ENCODE results near the gene LRMDA.

LRMDA gene

DNA sequence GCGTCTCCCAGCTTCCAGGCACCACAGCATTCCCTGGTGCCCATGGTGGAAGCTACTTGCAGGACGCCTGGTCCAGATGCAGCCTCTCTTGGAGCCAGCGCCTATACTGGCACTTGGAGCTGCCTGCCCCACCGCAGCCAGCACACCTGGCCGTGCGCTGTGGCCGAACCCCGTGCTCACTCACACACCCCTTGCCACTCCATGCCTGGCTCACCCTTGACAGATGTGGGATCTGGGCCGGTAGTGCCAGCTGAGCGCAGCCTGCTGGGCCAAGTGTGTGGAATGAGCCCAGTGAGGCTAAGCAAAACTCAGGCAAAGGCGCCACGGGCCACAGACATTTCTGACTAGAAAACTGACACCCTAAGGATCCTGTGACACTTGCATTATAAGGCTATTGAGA lies 884.8 kb downstream of the LRMDA start:
- TF ChIP-seq CTCF (IDR thresholded peaks at IDR 0.05; ENCODE audit: insufficient read depth, low read depth, low read length, missing control alignments) = no peak
- no peak for DNase-seq (ENCODE audit: low read depth)
- no peak overlapping the region for H3K4me3 ChIP-seq (ENCODE audit: low read depth, low read length)

GRCh38 chr10:76317078-76317477 lies 885.7 kb downstream of the LRMDA start:
- TF ChIP-seq CTCF (IDR thresholded peaks at IDR 0.05; ENCODE audit: insufficient read depth, low read depth, low read length, missing control alignments) = no peak
- no peak for DNase-seq (ENCODE audit: low read depth)
- no peak overlapping the region for H3K4me3 ChIP-seq (ENCODE audit: low read depth, low read length)

- DNase-seq (ENCODE audit: low read depth) = no peak
- no peak overlapping the region for H3K4me3 ChIP-seq (ENCODE audit: low read depth, low read length)
- TF ChIP-seq CTCF (IDR thresholded peaks at IDR 0.05; ENCODE audit: insufficient read depth, low read depth, low read length, missing control alignments) = no peak
These were observed 886.8 kb downstream of the LRMDA start for GRCh38 chr10:76318211-76318610.

GRCh38 chr10:76319661-76320060 lies 888.2 kb downstream of the LRMDA start:
- no peak overlapping the region for H3K4me3 ChIP-seq (ENCODE audit: low read depth, low read length)
- TF ChIP-seq CTCF (IDR thresholded peaks at IDR 0.05; ENCODE audit: insufficient read depth, low read depth, low read length, missing control alignments) = no peak
- no peak for DNase-seq (ENCODE audit: low read depth)

DNA sequence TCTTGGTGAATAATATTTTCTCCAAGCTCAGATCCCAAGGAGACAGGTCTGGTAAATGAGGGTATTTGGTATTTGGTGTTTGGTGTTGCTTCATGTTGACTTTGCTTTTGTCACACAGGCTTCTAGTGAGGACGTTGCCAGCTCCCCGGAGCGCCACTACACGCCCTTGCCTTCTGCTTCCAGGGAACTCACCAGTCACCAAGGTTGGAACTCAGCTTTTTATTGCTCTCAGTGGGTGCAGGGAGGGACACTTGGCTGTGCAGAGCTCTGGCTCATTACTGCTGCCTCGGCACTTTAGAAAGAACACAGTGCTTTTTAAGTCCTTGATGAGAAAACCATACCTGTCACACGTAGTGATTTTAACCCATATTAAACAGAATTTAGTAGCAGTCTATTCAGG lies 892.9 kb downstream of the LRMDA start:
- no peak for DNase-seq (ENCODE audit: low read depth)
- H3K4me3 ChIP-seq (ENCODE audit: low read depth, low read length) = no peak overlapping the region
- TF ChIP-seq CTCF (IDR thresholded peaks at IDR 0.05; ENCODE audit: insufficient read depth, low read depth, low read length, missing control alignments) = no peak

- no peak for TF ChIP-seq CTCF (IDR thresholded peaks at IDR 0.05; ENCODE audit: insufficient read depth, low read depth, low read length, missing control alignments)
- H3K4me3 ChIP-seq (ENCODE audit: low read depth, low read length) = no peak overlapping the region
- DNase-seq (ENCODE audit: low read depth) = no peak
These were observed 896.0 kb downstream of the LRMDA start for GRCh38 chr10:76327441-76327840.

GRCh38 chr10:76328348-76328747 lies 896.9 kb downstream of the LRMDA start:
- H3K4me3 ChIP-seq (ENCODE audit: low read depth, low read length) = no peak overlapping the region
- TF ChIP-seq CTCF (IDR thresholded peaks at IDR 0.05; ENCODE audit: insufficient read depth, low read depth, low read length, missing control alignments) = no peak
- DNase-seq (ENCODE audit: low read depth) = no peak
